ENCODE data around the gene CEMIP.

DNA sequence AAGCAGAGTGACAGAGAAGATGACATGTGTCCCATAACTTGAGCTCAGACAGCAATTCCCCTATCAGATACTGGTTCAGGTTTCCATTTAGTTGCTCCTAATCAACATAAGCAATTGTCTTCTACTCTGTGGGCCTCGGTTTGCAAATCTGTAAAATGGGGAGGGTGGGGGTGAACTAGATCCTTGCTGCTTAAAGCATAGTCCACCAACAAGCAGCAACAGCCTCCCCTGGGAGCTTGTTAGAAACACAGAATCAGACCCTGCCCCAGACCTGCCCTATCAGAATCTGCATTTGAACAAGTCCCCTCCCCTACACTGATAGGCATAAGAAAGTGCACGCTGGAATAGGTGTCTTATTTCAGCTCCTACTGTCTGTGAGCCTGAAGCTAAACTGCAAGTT lies 87.8 kb downstream of the CEMIP start:
- TF ChIP-seq POLR2AphosphoS5 (IDR thresholded peaks at IDR 0.05; ENCODE audit: low read depth): no peak
- TF ChIP-seq, protein P1, sequence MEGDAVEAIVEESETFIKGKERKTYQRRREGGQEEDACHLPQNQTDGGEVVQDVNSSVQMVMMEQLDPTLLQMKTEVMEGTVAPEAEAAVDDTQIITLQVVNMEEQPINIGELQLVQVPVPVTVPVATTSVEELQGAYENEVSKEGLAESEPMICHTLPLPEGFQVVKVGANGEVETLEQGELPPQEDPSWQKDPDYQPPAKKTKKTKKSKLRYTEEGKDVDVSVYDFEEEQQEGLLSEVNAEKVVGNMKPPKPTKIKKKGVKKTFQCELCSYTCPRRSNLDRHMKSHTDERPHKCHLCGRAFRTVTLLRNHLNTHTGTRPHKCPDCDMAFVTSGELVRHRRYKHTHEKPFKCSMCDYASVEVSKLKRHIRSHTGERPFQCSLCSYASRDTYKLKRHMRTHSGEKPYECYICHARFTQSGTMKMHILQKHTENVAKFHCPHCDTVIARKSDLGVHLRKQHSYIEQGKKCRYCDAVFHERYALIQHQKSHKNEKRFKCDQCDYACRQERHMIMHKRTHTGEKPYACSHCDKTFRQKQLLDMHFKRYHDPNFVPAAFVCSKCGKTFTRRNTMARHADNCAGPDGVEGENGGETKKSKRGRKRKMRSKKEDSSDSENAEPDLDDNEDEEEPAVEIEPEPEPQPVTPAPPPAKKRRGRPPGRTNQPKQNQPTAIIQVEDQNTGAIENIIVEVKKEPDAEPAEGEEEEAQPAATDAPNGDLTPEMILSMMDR (IDR thresholded peaks at IDR 0.05; ENCODE audit: insufficient read depth, low read length): no peak
- no peak for TF ChIP-seq GABPA (IDR thresholded peaks at IDR 0.05; ENCODE audit: low read depth)
- TF ChIP-seq, protein P2, sequence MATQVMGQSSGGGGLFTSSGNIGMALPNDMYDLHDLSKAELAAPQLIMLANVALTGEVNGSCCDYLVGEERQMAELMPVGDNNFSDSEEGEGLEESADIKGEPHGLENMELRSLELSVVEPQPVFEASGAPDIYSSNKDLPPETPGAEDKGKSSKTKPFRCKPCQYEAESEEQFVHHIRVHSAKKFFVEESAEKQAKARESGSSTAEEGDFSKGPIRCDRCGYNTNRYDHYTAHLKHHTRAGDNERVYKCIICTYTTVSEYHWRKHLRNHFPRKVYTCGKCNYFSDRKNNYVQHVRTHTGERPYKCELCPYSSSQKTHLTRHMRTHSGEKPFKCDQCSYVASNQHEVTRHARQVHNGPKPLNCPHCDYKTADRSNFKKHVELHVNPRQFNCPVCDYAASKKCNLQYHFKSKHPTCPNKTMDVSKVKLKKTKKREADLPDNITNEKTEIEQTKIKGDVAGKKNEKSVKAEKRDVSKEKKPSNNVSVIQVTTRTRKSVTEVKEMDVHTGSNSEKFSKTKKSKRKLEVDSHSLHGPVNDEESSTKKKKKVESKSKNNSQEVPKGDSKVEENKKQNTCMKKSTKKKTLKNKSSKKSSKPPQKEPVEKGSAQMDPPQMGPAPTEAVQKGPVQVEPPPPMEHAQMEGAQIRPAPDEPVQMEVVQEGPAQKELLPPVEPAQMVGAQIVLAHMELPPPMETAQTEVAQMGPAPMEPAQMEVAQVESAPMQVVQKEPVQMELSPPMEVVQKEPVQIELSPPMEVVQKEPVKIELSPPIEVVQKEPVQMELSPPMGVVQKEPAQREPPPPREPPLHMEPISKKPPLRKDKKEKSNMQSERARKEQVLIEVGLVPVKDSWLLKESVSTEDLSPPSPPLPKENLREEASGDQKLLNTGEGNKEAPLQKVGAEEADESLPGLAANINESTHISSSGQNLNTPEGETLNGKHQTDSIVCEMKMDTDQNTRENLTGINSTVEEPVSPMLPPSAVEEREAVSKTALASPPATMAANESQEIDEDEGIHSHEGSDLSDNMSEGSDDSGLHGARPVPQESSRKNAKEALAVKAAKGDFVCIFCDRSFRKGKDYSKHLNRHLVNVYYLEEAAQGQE (IDR thresholded peaks at IDR 0.05; ENCODE audit: insufficient replicate concordance, low read depth): no peak

Measured in HL-60 (cell line).